T1000 (cell line): ENCODE measurements around the gene TM4SF5.

Source experiments
- DNase-seq: peaks from one replicate; lab custom pipeline; 2025; ENCODE audit warnings: mixed read lengths; lab: John Stamatoyannopoulos, UW

Gene TM4SF5, protein sequence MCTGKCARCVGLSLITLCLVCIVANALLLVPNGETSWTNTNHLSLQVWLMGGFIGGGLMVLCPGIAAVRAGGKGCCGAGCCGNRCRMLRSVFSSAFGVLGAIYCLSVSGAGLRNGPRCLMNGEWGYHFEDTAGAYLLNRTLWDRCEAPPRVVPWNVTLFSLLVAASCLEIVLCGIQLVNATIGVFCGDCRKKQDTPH

DNA sequence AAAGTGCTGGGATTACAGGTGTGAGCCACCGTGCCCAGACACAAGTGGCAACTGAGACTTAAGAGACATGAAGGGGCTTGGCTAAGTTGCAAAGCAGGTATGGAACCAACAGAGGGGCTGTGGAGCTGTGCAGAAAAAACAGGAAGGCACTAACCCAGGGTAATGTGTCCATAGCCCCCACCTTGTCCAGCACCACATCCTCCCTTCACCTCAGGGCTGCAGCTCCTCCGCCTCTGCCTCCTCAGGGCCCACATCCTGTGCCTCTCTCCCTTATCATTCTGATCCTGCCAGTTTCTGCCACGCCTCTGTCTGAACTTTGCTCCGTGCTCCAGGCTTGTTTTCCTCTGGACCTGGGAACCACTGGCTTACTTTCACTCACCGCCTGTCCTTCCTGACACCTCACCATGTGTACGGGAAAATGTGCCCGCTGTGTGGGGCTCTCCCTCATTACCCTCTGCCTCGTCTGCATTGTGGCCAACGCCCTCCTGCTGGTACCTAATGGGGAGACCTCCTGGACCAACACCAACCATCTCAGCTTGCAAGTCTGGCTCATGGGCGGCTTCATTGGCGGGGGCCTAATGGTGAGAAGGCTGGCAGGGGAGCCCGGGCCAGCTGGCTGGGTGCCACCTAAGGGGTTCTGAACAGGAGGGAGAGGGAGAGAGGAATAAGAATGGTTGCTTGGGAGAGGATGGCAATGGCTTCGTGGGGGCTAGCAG lies at the start of gene TM4SF5:
Gene TM4SF5 (plus strand): TSS at position 368 of the 716 bp plus-strand sequence. CDS start 37 bp downstream, at position 405.
- DNase-seq, result no peak

DNA sequence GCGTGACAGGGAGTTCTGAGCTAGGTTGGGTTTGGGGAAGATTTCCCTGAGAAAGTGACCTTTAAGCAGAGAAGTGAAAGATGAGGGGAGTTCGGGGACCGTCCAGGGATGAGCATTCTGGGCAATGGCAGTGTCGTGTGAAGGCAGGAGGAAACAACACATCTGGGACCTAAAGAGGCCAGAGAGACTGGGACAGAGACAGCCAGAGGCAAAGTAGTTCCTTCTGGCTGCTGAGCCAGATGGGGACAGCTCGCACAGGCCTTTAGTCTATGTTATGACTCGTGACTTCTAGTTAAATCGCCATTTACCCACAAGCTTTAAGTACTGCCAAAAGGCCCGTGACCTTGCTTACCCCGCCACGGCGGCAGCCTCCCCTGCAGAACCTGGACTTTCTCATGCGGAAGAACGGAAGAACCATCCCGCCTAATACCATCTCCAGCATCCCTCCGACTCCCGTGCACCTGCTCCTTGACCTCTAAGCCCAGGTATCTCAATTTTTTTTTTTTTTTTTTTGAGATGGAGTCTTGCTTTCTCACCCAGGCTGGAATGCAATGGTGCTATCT lies 48.9 kb upstream of the TM4SF5 start:
- no peak for DNase-seq

DNA sequence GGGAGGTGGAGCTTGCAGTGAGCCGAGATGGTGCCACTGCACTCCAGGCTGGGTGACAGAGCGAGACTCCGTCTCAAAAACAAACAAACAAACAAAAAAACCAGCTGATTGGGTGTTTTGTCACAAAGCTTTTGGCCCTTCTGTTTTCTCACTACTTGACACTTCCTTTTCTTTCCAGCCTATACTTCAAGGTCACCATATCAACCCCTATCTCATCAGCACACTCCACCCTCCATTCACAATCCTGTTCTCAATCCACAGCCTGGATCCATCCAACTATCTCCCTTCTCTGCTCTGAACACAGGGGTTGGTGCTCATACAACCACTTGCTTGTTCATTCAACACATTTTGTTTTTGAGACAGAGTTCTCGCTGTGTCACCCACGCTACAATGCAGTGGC lies 47.0 kb upstream of the TM4SF5 start:
- no peak for DNase-seq

DNA sequence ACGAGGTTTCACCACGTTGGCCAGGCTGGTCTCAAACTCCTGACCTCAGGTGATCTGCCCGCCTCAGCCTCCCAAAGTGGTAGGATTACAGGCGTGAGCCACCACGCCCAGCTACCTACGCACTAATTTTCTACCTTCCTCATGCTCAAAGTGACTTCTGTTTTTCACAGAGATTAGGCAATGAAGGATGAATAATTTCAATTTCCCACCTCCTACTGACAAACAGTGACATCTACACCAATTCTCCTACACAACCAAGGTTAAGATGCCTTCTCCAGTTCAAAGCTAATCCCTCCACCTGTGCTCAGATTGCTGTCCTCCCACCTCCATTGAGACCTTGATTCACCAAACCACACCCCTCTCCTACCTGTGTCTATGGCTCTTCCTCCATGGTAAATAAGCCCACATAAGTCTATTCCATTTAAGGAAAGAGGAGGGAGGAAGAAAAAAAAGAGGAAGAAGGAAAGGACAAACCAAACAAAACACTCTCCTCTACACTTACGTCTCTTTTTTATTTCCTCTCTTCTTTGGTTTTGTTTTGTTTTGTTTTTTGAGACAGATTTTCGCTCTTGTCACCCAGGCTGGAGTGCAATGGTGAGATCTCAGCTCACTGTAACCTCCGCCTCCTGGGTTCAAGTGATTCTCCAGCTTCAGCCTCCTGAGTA lies 45.9 kb upstream of the TM4SF5 start:
- no peak for DNase-seq

DNA sequence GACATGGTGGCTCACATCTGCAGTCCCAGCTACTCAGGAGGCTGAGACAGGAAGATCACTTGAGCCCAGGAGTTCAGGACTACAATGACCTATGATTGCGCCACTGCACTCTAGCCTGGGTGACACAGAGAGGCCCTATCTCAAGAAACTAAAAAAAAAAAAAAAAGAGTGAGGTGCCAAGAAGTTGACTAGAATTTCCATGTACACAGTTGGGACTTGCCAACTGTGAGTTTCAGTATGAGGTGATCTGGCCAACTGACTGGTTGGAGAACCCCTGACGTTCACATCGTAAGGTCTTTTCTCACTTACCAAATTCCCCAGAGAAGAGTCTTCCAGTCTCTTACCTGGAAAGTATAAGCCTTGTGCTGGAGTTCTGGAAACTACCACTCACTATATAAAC lies 43.6 kb upstream of the TM4SF5 start:
- no peak for DNase-seq

DNA sequence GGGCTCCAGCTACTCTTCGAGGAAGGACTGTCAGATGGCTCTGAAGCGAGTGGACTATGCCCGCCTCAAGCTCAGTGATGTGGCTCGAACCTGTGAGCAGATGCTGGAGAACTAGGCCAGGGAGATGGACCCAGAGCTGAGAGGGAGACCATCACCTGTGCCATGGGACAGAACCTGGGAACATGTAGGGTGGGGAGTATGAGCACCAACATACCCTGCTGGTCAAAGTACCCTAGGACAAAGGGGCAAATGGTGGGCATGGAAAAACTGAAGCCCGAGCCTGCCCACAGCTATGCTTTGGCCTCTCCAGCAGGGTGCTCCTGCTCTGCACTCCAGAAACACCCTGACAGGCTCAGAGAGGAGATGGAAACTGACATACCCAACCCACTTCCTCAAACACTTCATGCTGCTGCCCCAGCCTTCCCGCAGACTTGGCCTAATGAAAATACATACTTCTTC lies 38.6 kb upstream of the TM4SF5 start:
- DNase-seq, result no peak

DNA sequence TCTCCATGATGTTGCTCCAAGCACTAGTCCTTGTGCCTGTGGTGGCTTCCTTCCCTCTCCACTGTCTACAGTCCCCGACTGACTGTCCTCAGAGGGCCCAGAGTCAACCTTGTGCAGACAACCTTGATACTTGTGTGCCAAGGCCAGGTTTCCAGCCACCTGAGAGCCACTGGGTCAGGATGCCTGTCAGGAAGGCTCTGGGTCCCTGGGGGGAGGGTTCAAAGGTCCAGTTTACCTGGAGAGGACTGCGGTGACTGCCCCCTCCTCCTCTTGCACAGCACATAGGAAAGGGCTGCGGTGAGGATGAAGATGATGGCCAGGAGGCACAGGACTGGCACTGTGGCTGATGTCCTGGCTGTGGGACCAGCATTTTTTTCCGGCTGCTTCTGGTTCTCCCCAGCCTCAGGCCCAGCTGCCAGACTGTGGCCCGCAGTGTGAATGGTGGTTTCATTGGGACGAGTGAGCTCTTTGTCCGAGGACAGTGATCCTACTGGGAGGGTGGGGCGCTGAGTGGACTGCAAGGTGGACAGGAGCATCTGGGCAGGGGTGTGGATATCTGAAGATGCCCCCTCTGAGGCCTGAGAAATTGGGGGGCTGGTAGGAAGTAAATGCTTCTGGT lies 36.7 kb upstream of the TM4SF5 start:
- DNase-seq, result no peak

DNA sequence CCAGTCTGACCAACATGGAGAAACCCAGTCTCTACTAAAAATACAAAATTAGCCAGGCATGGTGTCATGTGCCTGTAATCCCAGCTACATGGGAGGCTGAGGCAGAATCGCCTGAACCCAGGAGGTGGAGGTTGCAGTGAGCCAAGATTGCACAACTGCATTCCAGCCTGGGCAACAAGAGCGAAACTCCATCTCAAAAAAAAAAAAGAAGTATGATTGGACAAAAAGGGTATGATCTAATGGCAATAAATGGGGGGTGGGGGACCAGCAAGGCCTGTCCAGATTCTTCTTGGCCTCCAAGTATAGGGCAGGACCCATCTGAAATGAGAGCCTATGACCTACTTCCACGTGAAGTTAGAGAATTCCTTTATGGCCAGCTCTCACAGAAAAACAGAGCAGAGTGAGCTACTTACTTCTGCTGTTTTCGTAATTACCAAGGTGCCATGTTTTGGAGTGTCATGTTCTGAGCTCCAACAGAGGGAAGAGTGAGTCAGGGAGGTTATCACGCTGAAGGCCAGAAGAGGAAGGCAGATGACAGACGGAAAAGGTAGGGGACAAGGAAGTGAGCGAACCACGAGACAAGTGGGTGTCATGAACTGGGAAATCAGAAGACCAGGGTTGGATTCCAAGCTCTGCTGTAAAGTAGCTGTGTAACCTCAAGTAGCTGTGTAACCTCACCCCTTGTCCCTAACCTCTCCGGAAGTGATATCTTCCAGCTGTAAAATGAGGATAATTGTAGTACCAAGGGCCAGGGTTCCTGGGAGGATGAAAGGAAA lies 35.6 kb upstream of the TM4SF5 start:
- no peak for DNase-seq

DNA sequence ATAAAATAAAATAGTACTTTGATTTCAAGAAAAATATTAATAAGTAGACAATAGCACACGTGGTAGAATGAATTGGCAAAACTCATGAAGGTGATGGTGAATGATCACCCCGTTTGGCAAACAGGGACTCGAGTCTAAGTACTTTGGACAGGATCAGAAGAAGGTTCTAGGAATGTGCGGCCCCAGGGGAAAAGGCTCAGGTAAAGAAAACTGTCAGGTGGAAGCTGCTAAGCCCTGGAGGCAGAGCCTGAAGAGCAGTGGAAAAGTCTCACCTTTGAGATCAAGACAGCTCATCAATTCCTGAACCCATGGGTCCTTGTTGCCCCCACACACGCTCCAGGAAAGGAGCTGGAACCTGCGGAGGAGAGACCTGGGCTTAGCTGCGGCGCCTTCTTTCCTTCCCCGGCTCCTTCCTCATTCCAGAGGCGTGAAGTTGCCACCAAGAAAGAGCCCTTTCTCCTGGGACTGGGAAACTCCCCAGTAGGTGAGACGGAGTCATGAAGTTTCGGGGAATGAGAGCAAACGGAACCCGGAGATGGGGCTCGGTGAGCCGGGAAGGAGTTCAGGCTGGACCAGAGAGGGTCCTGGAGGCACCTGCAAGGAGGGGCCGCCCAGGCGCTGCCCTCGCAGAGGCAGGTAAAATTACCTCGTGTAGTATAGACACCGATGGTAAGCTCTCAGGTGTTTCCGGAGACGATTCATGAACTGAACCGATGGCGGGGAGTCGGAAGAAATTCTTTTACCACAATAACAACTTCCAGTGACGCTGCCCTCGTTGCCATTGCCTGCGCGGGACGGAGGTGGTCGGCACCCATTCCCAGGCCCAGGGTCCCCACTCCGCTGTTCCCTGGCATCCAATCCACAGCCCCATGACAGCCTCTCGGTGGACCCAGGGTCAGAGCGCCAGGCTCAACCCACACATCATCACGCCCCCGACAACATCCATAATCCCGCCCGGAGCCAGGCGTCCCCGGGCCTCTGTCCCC lies 33.3 kb upstream of the TM4SF5 start:
- no peak for DNase-seq

DNA sequence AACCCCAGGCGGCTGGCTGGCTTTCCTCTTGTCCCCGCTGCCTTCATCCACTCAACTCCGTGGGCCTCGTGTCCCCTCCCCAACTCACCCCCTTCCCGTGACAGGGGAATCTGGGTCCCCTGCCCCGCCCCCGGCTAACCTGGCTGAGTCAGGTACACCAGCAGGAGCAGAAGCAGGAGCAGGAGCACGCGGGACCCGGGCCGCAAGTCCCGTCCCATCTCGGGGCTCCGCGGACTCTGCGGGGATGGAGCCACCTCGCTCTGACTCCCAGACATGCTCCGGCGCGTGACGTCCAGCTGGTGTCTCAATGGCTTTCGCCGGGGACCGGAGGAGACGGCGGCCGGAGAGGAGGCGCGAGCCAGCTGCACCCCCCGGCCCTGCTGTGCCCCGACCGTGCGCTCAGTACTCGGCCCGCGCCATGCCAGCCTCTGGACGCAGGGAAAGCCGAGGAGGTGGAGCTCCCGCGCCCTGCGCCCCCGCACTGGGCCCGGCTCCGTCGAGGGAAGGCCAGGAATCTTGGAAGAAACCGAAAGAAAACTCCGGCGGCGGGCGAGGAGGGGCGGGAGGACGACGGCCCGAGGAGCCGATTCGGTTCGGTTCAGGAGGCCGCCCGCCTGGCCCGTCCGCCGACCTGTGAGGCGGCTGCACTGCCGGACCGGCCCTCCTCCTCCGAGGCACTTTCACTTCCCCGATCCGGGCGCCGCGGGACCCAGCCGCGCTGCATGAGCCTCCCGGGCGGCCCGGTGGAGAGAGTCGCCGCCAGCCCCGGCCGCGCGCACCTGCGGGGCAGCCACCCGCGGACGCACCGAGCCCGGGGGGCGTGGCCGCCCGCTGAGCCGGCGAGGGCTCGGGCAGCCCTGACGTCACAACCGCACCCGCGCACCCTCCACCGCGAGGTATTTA lies 32.3 kb upstream of the TM4SF5 start, which contains the start of the genes CXCL16 and ZMYND15:
Gene CXCL16 (minus strand): TSS at position 807 of the 903 bp plus-strand sequence. CDS start 589 bp downstream, at position 218.
Gene ZMYND15 (plus strand): TSS at position 712 of the 903 bp plus-strand sequence. CDS start 716 bp downstream, outside the sequence.
- DNase-seq, result no peak

DNA sequence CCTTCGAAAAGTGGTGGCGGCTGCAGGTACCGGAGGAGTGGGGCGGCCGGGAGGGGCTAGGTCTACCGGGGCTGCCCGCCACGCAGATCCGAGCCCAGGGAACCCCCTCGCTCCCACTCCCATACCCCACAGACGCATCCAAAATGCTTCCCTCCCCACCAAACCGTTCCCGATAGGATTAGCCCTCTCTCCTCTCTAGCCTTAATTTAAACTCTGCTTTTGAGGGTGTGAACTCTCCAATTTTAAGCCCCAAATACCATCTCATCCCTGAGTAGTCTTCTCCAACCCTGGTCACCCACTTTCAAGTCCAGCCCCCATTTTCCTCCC lies 31.7 kb upstream of the TM4SF5 start:
- DNase-seq, result no peak

DNA sequence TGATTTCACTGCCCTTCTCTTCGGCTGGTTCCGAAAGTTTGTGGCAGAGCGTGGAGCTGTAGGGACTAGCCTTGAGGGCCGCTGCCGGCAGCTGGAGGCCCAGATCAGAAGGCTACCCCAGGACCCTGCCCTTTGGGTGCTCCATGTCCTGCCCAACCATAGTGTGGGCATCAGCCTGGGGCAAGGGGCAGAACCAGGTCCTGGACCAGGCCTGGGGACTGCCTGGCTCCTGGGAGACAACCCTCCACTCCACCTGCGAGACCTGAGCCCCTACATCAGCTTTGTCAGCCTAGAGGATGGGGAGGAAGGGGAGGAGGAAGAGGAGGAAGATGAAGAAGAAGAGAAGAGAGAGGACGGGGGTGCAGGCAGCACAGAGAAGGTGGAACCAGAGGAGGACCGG lies 31.1 kb upstream of the TM4SF5 start:
- DNase-seq, result no peak

DNA sequence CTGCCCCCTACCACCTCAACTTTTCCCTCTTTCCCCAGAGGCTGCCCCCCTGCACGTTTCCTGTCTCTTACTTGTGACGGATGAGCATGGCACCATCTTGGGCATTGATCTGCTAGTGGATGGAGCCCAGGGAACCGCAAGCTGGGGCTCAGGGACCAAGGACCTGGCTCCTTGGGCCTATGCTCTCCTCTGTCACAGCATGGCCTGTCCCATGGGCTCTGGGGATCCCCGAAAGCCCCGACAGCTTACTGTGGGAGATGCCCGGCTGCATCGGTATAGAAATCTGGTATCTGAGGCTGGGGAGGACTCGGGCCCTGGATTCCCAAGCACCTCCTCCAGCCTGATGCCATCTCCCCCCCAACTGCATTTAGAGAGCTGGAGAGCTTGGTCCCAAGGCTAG lies 30.1 kb upstream of the TM4SF5 start:
- DNase-seq, result no peak

DNA sequence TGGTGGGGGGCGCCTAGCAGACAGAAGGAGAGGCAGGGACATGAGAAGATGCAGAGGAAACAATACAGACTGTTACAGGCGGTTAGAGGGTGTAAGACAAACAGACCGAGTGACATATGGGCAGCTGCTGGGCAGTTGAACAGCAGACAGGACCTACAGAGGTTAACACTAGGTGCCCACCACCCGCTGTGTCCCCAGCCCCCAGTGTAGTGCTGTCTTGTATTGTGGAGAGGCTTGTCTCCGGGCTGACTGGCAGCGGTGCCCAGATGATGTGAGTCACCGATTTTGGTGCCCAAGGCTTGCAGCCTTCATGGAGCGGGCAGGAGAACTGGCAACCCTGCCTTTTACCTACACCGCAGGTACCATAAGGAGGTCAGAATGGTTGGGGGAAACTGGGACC lies 29.6 kb upstream of the TM4SF5 start:
- no peak for DNase-seq

DNA sequence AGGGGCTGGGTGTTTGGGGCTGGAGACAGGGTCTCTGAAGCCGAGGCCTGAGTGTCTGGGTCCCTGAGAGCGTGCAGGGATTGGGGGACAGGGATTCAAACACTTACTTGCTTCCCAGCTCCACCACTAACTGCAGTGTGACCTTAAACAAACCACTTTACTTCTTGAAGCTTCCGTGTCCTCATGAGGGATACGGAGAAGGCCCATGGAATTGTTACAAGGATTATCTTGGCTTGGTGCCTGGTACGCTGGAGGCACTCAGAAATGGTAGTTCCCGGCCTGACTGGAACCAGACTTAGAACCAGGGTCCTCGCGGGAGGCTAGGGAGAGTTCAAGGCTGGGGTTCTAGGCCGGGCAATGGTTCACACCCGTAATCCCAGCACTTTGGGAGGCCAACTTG lies 29.1 kb upstream of the TM4SF5 start:
- no peak for DNase-seq

DNA sequence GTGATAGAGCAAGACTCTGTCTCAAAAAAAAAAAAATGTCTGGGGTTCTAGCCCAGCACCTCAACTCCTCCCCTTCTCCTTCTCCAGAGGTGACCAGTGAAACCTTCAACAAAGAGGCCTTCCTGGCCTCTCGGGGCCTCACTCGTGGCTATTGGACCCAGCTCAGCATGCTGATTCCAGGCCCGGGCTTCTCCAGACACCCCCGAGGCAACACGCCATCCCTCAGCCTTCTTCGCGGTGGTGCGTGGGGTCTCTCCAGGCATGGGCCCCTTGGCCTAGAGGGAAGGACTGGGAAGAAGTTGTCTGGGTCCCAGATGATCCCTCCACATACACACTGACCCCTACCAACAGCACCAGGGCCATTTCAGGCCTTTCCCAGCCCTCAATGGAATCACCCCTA lies 28.5 kb upstream of the TM4SF5 start:
- no peak for DNase-seq

DNA sequence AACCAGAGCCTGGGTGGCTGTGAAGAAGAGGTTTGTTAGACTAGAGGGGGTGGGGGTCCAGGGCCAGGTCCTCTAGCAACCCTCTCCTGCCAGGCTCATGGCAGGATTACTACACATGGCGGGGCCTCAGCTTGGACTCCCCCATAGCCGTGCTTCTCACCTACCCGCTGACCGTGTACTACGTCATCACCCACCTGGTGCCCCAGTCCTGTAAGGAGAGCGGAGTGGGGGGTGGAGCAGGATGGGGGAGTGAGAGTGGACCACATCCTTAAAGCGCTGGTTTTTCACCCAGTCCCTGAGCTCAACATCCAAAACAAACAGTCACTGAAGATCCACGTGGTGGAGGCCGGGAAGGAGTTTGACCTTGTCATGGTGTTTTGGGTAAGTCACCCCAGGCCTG lies 27.8 kb upstream of the TM4SF5 start:
- DNase-seq, result no peak

DNA sequence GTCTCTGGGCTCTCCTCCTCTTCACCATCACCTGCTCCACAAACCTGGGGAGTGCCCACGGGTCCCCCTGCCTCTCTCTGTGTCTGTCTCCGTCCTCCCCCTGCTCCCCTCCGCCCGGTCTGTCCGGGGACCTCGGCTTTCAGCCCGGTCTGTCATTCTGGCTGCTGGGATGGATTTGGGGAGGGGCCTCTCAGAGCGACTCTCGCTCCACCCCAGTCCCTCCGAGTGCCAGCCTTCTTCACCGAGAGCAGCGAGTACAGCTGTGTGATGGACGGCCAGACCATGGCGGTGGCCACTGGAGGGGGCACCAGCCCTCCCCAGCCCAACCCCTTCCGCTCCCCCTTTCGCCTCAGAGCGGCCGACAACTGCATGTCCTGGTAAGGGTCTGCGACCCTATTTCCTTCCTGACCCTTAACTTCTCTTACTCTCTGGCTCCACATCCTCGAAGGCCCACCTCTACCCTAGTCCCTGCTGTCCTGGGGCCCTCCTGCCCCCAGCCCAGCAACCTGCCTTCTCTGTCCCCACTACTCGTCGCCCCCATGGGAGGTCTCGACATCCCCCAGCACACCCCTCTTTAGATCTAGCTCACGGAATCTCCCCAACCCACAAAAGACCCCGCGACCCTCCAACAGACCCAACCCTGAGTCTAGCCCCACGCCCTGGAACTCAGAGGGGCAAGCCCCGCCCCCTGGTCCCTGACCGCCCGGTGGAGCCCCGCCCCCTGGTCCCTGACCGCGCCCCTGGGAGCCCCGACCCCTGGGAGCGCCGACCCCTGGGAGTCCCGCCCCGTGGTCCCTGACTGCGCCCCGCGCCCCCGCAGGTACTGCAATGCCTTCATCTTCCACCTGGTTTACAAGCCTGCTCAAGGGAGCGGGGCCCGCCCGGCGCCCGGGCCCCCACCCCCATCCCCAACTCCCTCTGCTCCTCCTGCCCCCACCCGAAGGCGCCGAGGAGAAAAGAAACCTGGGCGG lies 26.4 kb upstream of the TM4SF5 start:
- no peak for DNase-seq
